AG10803 (cell line): ENCODE measurements around the gene NCF2.

Experiments used
- DNase-seq: peaks from one replicate; pipeline ENCODE4 v3.0.0; 2010; ENCODE audit warnings: low read depth
- H3K4me3 ChIP-seq: 2 replicates; pipeline ENCODE4 v1.5.1; 2011; ENCODE audit warnings: mild to moderate bottlenecking, low read length, control low read depth
- TF ChIP-seq, protein P1 (sequence below): conservative IDR thresholded peaks from 2 replicates; pipeline ENCODE4 v1.5.1; 2011; ENCODE audit warnings: mild to moderate bottlenecking, low read length, control low read depth, inconsistent platforms

Gene NCF2

DNA sequence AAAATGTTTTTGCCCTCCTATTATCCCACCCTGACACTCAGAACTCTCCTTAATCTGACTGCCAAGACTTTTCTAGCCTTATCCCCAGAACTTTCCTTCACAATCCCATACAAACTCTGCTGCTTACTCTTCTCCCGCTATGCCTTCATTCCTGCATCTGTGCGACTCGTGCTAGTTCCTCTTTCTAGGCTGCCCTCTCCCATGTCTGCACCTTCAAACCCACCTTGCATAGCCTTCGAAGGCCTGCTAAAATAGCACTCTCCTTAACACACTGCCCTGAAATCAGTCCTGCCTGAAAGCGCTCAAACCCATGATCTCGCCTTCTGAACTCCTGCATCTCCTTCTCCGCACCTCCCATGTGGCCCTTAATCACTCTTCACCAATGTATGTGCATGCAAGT, 2.5 kb upstream of the NCF2 start:
- TF ChIP-seq, protein P1, sequence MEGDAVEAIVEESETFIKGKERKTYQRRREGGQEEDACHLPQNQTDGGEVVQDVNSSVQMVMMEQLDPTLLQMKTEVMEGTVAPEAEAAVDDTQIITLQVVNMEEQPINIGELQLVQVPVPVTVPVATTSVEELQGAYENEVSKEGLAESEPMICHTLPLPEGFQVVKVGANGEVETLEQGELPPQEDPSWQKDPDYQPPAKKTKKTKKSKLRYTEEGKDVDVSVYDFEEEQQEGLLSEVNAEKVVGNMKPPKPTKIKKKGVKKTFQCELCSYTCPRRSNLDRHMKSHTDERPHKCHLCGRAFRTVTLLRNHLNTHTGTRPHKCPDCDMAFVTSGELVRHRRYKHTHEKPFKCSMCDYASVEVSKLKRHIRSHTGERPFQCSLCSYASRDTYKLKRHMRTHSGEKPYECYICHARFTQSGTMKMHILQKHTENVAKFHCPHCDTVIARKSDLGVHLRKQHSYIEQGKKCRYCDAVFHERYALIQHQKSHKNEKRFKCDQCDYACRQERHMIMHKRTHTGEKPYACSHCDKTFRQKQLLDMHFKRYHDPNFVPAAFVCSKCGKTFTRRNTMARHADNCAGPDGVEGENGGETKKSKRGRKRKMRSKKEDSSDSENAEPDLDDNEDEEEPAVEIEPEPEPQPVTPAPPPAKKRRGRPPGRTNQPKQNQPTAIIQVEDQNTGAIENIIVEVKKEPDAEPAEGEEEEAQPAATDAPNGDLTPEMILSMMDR, result no peak
- H3K4me3 ChIP-seq, result no peak overlapping the region
- DNase-seq, result no peak

DNA sequence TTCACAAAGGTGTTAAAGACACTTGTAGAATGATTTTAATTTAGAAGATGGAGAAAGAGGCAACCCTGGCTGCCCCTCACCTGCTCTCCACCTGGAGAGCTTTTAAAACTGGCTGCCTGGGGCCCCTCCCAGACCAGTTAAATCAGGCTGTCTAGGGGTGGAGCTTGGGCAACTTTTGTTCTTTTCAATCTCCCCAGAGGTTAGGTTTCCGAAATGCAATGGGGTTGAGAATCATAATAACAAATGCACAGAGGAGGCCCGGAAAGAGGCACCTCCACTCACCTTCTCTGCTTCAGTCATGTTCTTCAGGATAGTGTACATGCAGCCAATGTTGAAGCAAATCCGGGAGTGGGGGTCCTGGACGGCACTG, 400 bp downstream of the NCF2 start:
- no peak for DNase-seq
- TF ChIP-seq, protein P1, result no peak
- no peak overlapping the region for H3K4me3 ChIP-seq

DNA sequence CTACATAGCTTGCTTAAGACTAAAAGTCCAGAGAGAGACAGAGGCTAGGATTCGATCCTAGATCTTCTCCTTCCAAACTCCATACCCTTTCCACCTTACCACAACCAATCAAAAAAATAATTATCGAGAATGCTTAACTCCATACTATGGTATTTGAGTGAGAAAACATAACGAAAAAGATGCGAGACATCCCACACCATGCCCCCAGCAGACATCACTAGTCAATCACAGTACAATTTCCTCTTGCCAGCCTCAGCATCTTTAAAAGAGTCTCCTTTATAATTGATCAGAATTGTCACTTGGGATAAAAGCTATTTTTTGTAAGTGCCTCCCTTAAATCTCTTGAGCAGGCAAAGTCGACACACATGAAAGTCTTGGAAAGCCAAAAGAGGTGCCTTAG, 875 bp downstream of the NCF2 start:
- no peak for DNase-seq
- TF ChIP-seq, protein P1, result no peak
- no peak overlapping the region for H3K4me3 ChIP-seq

DNA sequence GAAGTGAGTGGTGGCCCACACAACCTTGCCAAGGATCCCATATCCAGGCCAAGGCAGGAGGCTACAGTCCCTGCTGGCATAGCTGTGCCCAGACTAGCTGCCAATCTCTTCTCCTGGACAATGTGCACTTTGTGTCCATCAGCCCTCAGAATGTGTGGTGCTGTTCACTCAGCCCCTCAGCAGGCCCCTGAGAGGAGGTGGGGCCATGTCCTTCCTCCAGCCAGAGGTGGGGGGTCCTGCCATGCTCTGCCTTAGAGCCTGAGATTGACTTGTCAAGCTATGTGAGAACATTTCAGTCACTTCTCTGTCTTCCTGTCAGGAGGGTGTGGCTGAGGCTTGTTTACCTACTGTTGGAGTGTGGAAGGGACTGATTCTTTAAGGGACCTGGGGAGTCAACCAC, 1.4 kb downstream of the NCF2 start:
- DNase-seq, result no peak
- TF ChIP-seq, protein P1, result no peak
- H3K4me3 ChIP-seq, result no peak overlapping the region

DNA sequence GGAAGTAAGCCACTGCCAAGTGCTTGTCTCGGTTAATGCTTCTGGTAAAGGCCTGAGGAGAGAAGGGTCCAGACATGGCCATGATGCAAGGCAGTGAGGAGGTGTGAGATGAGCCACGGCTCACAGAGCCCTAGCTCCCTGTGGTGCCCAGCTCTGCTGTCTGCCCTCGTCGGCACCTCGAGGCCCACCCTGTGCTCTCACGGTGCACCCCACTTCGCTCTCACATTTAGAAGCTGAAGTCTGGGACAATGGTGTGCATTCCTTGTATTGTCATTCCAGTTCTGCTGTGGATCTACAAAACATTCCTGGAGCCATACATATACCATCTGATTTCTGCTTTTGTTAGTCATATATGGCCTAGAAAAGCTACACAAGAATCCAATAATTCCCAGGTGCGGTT, 3.3 kb downstream of the NCF2 start:
- no peak for DNase-seq
- TF ChIP-seq, protein P1, result no peak
- no peak overlapping the region for H3K4me3 ChIP-seq

DNA sequence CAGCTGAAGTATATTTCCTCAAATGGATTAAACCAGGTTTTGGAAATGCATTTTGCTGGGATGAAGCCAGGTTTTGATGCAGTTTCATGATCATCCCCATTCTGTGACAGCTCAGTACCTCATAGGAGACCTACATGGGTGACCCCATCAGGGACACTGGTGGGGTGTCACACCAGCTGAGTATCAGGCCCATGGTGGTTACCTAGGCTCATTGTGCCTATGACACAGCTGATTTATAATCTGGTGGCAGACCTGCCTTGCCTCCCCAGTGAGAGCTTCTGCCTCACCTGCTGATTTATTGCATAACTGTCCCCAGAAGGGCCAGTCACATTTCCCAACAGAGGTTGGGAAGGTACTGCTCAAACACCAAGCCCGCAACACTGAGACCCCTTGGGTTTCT, 3.8 kb downstream of the NCF2 start:
- TF ChIP-seq, protein P1, result no peak
- DNase-seq, result no peak
- H3K4me3 ChIP-seq, result no peak overlapping the region

DNA sequence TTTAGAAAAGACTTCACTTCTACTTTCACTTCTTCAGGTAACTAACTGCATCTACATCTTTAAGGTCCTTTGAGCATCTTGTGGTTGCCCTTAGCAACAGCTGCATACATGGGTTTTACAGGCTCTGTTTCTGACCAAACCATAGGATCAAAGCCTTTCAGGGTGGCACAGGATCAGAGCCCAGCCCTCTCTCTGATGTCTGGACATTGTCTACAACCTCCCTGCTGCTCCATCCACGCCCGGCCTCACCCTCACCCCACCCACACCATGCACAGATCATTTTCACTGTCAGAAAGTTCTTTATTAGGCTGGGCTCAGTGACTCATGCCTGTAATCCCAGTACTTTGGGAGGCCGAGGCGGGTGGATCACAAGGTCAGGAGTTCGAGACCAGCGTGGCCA, 5.2 kb downstream of the NCF2 start:
- H3K4me3 ChIP-seq, result no peak overlapping the region
- TF ChIP-seq, protein P1, result no peak
- no peak for DNase-seq
